ENCODE measurements around the gene TAAR1. TPM values are rescaled to one million over a fixed set of nuclear protein-coding genes. Genes with fewer than 3 reads are reported as not detected.
"Not testable (repeated sequence)": the region's sequence is repeated elsewhere in the genome, so short reads cannot be mapped to it uniquely, and the experiment has no call there.

The TAAR1 gene, protein sequence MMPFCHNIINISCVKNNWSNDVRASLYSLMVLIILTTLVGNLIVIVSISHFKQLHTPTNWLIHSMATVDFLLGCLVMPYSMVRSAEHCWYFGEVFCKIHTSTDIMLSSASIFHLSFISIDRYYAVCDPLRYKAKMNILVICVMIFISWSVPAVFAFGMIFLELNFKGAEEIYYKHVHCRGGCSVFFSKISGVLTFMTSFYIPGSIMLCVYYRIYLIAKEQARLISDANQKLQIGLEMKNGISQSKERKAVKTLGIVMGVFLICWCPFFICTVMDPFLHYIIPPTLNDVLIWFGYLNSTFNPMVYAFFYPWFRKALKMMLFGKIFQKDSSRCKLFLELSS
- total RNA-seq (2022): not detected in 2 replicates
- Bru-seq, nascent RNA: not detected
- percentile 46 among the genes with signal in this experiment for BruChase-seq, experiment 1, labeled RNA remaining after a 6-hour chase
- percentile 39 among the genes with signal in this experiment for BruChase-seq, experiment 2, labeled RNA remaining after a 2-hour chase
- long read RNA-seq: 0 reads

DNA sequence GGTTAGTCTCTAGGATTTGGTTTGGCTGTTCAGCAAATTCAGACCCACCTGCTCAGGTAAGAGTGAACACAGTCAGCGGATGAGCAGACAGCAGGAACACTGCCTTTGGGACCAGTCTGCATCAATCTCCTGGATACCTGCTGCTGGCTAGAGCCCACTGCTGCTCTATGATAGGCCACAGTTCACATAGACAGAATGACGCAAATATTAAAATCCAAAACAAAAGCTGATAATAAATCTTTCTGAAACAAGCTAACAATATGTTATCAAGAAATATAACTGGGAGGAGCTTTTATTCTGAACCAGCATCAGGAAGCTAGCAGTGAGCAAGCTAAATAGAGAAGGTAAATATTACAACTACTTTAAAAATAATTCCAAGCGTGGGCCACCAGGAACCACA is at the start of gene TAAR1:
TSS of gene TAAR1 (minus strand) at position 101 of the 400 bp plus-strand sequence. CDS start 13,179 bp downstream, outside the sequence.
- no peaks in the 10 kb centered on the region for H3K4me1 Mint-ChIP-seq (ENCODE audit: insufficient read depth, unreplicated experiment)
- TF ChIP-seq, protein P1, sequence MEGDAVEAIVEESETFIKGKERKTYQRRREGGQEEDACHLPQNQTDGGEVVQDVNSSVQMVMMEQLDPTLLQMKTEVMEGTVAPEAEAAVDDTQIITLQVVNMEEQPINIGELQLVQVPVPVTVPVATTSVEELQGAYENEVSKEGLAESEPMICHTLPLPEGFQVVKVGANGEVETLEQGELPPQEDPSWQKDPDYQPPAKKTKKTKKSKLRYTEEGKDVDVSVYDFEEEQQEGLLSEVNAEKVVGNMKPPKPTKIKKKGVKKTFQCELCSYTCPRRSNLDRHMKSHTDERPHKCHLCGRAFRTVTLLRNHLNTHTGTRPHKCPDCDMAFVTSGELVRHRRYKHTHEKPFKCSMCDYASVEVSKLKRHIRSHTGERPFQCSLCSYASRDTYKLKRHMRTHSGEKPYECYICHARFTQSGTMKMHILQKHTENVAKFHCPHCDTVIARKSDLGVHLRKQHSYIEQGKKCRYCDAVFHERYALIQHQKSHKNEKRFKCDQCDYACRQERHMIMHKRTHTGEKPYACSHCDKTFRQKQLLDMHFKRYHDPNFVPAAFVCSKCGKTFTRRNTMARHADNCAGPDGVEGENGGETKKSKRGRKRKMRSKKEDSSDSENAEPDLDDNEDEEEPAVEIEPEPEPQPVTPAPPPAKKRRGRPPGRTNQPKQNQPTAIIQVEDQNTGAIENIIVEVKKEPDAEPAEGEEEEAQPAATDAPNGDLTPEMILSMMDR (IDR thresholded peaks at IDR 0.05; ENCODE audit: unreplicated experiment): no peak
- H3K27me3 Mint-ChIP-seq (ENCODE audit: insufficient read depth, unreplicated experiment): peaks cover 13% of the 10 kb centered on the region
- ChIA-PET POLR2A (no interaction called here), CTCF (interaction anchor here (0.6 kb wide), 1 partner anchor 56 kb away, joined by 3 read pairs; no protein-coding TSS in a partner anchor)
- no peaks in the 10 kb centered on the region for H3K36me3 Mint-ChIP-seq (ENCODE audit: insufficient read depth, unreplicated experiment)
- no peak within 1 kb of the TSS for H3K4me3 Mint-ChIP-seq (ENCODE audit: unreplicated experiment)
- DNase-seq (ENCODE audit: unreplicated experiment): no peak
- no peak within 1 kb of the TSS for H3K27ac Mint-ChIP-seq (ENCODE audit: low read depth, unreplicated experiment)
- intact Hi-C loops (cut with micrococcal nuclease): no loop called here
- no peaks in the 10 kb centered on the region for H3K9me3 Mint-ChIP-seq (ENCODE audit: unreplicated experiment)
- BruUV-seq (replicated peaks): no TSS peak

DNA sequence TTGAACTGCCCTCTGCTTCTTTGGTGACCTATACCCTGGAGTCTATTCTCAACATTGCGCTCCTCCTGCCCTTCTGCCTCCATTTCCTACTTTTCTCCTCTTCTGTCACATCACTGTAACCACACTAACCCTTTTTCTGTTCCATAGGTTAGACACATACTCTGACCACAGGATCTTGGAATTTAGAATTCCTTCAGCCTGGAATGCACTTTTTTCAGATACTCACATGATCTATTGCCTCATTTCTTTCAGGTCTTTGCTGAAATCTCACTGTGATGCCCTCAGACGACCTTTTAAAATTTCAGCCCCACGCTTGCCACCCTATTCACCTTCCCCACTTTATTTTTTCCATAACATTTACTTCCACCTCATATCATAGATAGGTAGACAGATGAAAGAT is 49.8 kb upstream of the TAAR1 start:
- Mint-ChIP-seq H3K4me1 (ENCODE audit: insufficient read depth, unreplicated experiment) (peaks cover 13% of the 10 kb centered on the region), H3K27me3 (ENCODE audit: insufficient read depth, unreplicated experiment) (no peaks in the 10 kb centered on the region), H3K9me3 (ENCODE audit: unreplicated experiment) (no peaks in the 10 kb centered on the region), H3K36me3 (ENCODE audit: insufficient read depth, unreplicated experiment) (peaks cover 3% of the 10 kb centered on the region), H3K27ac (ENCODE audit: low read depth, unreplicated experiment) (no peak overlapping the region), H3K4me3 (ENCODE audit: unreplicated experiment) (no peak overlapping the region)
- TF ChIP-seq, protein P1 (IDR thresholded peaks at IDR 0.05; ENCODE audit: unreplicated experiment): no peak
- CTCF ChIA-PET: interaction anchor here (0.6 kb wide), 1 partner anchor 1140 kb away, joined by 3 read pairs; no protein-coding TSS in a partner anchor
- intact Hi-C loops (cut with micrococcal nuclease): no loop called here
- BruUV-seq (replicated peaks): no TSS peak
- POLR2A ChIA-PET: no interaction called here
- no peak for DNase-seq (ENCODE audit: unreplicated experiment)

DNA sequence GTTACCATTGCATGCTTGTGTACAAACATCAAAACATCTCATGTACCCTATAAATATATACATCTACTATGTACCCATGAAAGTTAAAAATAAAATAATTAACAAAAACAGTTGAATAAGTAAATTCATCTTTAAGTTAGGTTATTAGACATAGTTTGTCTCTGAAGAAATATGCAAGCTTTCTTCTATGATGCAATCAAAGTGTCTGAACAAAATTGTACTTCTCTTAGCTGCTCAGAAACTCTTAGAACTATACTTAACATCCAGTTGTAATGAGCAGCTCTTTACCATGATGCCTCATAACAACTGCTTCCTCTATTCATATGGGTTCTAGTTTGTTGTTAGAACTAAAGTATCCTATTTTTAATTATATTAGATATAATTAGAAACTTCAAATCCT is 49.0 kb upstream of the TAAR1 start:
- TF ChIP-seq, protein P1 (IDR thresholded peaks at IDR 0.05; ENCODE audit: unreplicated experiment): no peak
- intact Hi-C loops (cut with micrococcal nuclease): no loop called here
- H3K36me3 Mint-ChIP-seq (ENCODE audit: insufficient read depth, unreplicated experiment): peaks cover 7% of the 10 kb centered on the region
- H3K9me3 Mint-ChIP-seq (ENCODE audit: unreplicated experiment): no peaks in the 10 kb centered on the region
- ChIA-PET CTCF (interaction anchor here (0.6 kb wide), 1 partner anchor 1141 kb away, joined by 3 read pairs; no protein-coding TSS in a partner anchor), POLR2A (no interaction called here)
- no peak overlapping the region for H3K27ac Mint-ChIP-seq (ENCODE audit: low read depth, unreplicated experiment)
- H3K27me3 Mint-ChIP-seq (ENCODE audit: insufficient read depth, unreplicated experiment): no peaks in the 10 kb centered on the region
- BruUV-seq (replicated peaks): no TSS peak
- peaks cover 18% of the 10 kb centered on the region for H3K4me1 Mint-ChIP-seq (ENCODE audit: insufficient read depth, unreplicated experiment)
- H3K4me3 Mint-ChIP-seq (ENCODE audit: unreplicated experiment): no peak overlapping the region
- no peak for DNase-seq (ENCODE audit: unreplicated experiment)

DNA sequence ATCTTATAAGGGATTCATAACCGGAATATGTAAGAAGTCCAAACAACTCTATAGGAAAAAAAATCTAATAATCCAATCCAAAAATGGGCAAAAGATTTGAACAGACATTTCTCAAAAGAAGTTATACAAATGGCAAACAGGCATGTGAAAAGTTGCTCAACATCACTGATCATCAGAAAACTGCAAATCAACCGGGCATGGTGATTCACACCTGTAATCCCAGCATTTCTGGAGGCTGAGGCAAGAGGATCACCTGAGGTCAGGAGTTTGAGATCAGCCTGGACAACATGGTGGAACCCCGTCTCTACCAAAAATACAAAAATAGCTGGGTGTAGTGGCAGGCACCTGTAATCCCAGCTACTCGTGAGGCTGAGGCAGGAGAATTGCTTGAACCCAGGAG is 47.8 kb upstream of the TAAR1 start:
- H3K4me3 Mint-ChIP-seq (ENCODE audit: unreplicated experiment); H3K27ac Mint-ChIP-seq (ENCODE audit: low read depth, unreplicated experiment); POLR2A ChIA-PET; H3K36me3 Mint-ChIP-seq (ENCODE audit: insufficient read depth, unreplicated experiment); DNase-seq (ENCODE audit: unreplicated experiment); BruUV-seq (replicated peaks); H3K9me3 Mint-ChIP-seq (ENCODE audit: unreplicated experiment); intact Hi-C loops (cut with micrococcal nuclease); CTCF ChIA-PET; H3K27me3 Mint-ChIP-seq (ENCODE audit: insufficient read depth, unreplicated experiment): not testable (repeated sequence)
- H3K4me1 Mint-ChIP-seq (ENCODE audit: insufficient read depth, unreplicated experiment): peaks cover 12% of the 10 kb centered on the region
